HepG2 (cell line): ENCODE data around the gene ATP9A. TPM values are rescaled to one million over a fixed set of nuclear protein-coding genes. Genes with fewer than 3 reads are reported as not detected.

Experiments used
- ARHGAP35 ChIP-seq: sonication (generic); formaldehyde crosslinking; IDR thresholded peaks from 2 replicates; pipeline ENCODE4 v1.9.0; 2022; ENCODE audit warnings: mild to moderate bottlenecking, inconsistent platforms, moderate library complexity, missing genetic modification reagents, borderline replicate concordance
- ARNTL ChIP-seq: sonication (generic); formaldehyde crosslinking; IDR thresholded peaks from 2 replicates; pipeline ENCODE4 v1.4.0; 2020; ENCODE audit warnings: mild to moderate bottlenecking, missing genetic modification reagents
- ASH2L ChIP-seq: fragments of 300-600, 200-600 bp; sonication (generic); IDR thresholded peaks from 2 replicates; pipeline ENCODE4 v1.7.0; 2017; ENCODE audit warnings: low read depth, mild to moderate bottlenecking, moderate library complexity, mixed read lengths, low read length; ENCODE audit not compliant: insufficient read length
- JDP2 ChIP-seq: sonication (generic); formaldehyde crosslinking; IDR thresholded peaks from 2 replicates; pipeline ENCODE4 v1.8.1; 2022; ENCODE audit warnings: missing genetic modification reagents, borderline replicate concordance
- MAFG ChIP-seq: sonication (generic); formaldehyde crosslinking; IDR thresholded peaks from 2 replicates; pipeline ENCODE4 v1.5.1; 2020; ENCODE audit warnings: mild to moderate bottlenecking, missing genetic modification reagents
- MED13 ChIP-seq: sonication (generic); formaldehyde crosslinking; IDR thresholded peaks from 2 replicates; pipeline ENCODE4 v1.5.0; 2020; ENCODE audit warnings: missing genetic modification reagents
- MYNN ChIP-seq: sonication (generic); formaldehyde crosslinking; IDR thresholded peaks from 2 replicates; pipeline ENCODE4 v1.4.0; 2020; ENCODE audit warnings: mild to moderate bottlenecking, low read depth, missing genetic modification reagents
- NCOA2 ChIP-seq: sonication (generic); formaldehyde crosslinking; IDR thresholded peaks from 2 replicates; pipeline ENCODE4 v1.8.0; 2022; ENCODE audit warnings: inconsistent platforms
- NFRKB ChIP-seq: fragments of 450-650 bp; IDR thresholded peaks from 2 replicates; pipeline ENCODE4 v1.6.1; 2017
- SMARCE1 ChIP-seq: fragments of 450-650 bp; IDR thresholded peaks from 2 replicates; pipeline ENCODE4 v1.6.1; 2017; ENCODE audit warnings: borderline replicate concordance
- SNRNP70 ChIP-seq: fragments of 200-400 bp; formaldehyde crosslinking; IDR thresholded peaks from 2 replicates; pipeline ENCODE4 v1.6.1; 2017; ENCODE audit warnings: mild to moderate bottlenecking, low read depth, low read length, moderate library complexity
- SP5 ChIP-seq: IDR thresholded peaks from 2 replicates; pipeline ENCODE4 v1.6.1; 2016; ENCODE audit warnings: low read depth, borderline replicate concordance
- ZNF121 ChIP-seq: sonication (generic); formaldehyde crosslinking; IDR thresholded peaks from 2 replicates; pipeline ENCODE4 v1.5.0; 2020; ENCODE audit warnings: mild to moderate bottlenecking, missing genetic modification reagents
- ZNF501 ChIP-seq: sonication (generic); formaldehyde crosslinking; IDR thresholded peaks from 2 replicates; pipeline ENCODE4 v1.5.1; 2020; ENCODE audit warnings: mild to moderate bottlenecking, moderate library complexity, missing genetic modification reagents
- ZNF552 ChIP-seq: sonication (generic); formaldehyde crosslinking; IDR thresholded peaks from 2 replicates; pipeline ENCODE4 v1.9.0; 2022; ENCODE audit warnings: missing genetic modification reagents, mild to moderate bottlenecking, borderline replicate concordance
- ZNF883 ChIP-seq: sonication (generic); formaldehyde crosslinking; IDR thresholded peaks from 2 replicates; pipeline ENCODE4 v1.5.1; 2020; ENCODE audit warnings: mild to moderate bottlenecking, missing genetic modification reagents; ENCODE audit errors: not compliant biosample characterization
- ZNF891 ChIP-seq: sonication (generic); formaldehyde crosslinking; IDR thresholded peaks from 2 replicates; pipeline ENCODE4 v1.5.0; 2020; ENCODE audit warnings: mild to moderate bottlenecking, missing genetic modification reagents
- polyA plus RNA-seq, 8 experiments: library from polyadenylated mRNA; depleted of rRNA in 3 of 8; stranded (reverse) in 7 of 8; unstranded in 1 of 8; fragments of >200 nt; fragmentation: Illumina TruSeq in 4 of 8; extraction: Trizol in 4 of 8; gene quantifications; 2 replicates each; pipeline versions ENCODE4 v1.2.1 to v1.2.3, GENCODE V29; 2011 to 2016; ENCODE audit warnings: low read depth in 4 of 8, missing spikeins in 1 of 8, mixed read lengths in 1 of 8; ENCODE audit not compliant: insufficient read depth in 1 of 8
- total RNA-seq, 5 experiments: library from RNA; depleted of rRNA; stranded (reverse); fragments of >200 nt; fragmentation: Illumina TruSeq; extraction: Trizol; gene quantifications; 2 replicates each; pipeline ENCODE4 v1.2.3, GENCODE V29; 2016; ENCODE audit warnings: low read depth in 1 of 5
- TF ChIP-seq, protein P1 (sequence below): sonication (generic); formaldehyde crosslinking; IDR thresholded peaks from 2 replicates; pipeline ENCODE4 v1.5.0; 2020; ENCODE audit warnings: mild to moderate bottlenecking, missing genetic modification reagents
- TF ChIP-seq, protein P2 (sequence below): sonication (generic); formaldehyde crosslinking; IDR thresholded peaks from 2 replicates; pipeline ENCODE4 v1.4.0; 2020; ENCODE audit warnings: mild to moderate bottlenecking, missing genetic modification reagents
- TF ChIP-seq, protein P3 (sequence below), 2 experiments: sonication (generic) in 1 of 2; formaldehyde crosslinking in 1 of 2; IDR thresholded peaks; 2 replicates each; pipeline versions ENCODE4 v1.6.1 to v1.9.0; 2014 to 2022; ENCODE audit warnings: antibody characterized with exemption in 1 of 2, borderline replicate concordance in 1 of 2, inconsistent platforms in 1 of 2, low read depth in 1 of 2, missing genetic modification reagents in 1 of 2

The ATP9A gene
- total and polyA plus RNA-seq, 2 of the 13 experiments (the other 11 are each of a cell fraction or from before 2014, with no cell fraction given) = 11.8 to 18.5 TPM

DNA sequence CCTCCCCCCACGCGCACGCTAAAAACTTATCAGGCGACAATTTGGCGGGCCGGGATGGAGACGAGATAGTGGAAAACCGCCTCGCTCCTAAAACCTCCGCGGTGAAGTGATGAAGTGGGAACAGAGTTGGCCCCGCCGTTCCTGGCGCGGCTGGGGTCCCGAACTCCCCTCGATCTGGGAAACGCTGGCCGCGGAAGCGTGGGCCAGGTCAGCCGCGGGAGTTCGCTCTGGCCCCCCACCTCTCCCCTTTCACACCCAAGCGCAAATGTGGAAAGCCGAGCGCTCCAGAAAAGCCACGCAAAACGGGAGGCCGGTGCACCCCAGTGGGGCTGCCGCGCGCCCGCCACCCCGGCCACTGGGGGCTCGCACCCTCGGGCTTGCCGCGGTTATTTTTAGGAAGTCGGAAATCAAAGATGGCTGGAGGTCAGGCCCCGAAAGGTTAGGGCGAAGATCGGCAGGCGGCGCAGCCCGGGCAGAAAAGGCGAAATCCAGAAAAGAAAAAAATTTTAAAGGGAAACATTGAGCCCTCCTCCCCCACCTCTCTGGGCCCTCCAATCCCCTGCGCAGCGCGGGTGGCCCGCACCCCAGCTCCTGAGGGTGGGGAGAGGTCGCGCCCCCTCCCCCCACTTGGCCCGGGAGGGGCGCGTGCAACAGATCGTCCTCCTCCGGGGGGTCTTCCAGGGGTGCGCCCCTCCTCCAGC is 33.1 kb upstream of the ATP9A start (continued):
- TF ChIP-seq, protein P1, sequence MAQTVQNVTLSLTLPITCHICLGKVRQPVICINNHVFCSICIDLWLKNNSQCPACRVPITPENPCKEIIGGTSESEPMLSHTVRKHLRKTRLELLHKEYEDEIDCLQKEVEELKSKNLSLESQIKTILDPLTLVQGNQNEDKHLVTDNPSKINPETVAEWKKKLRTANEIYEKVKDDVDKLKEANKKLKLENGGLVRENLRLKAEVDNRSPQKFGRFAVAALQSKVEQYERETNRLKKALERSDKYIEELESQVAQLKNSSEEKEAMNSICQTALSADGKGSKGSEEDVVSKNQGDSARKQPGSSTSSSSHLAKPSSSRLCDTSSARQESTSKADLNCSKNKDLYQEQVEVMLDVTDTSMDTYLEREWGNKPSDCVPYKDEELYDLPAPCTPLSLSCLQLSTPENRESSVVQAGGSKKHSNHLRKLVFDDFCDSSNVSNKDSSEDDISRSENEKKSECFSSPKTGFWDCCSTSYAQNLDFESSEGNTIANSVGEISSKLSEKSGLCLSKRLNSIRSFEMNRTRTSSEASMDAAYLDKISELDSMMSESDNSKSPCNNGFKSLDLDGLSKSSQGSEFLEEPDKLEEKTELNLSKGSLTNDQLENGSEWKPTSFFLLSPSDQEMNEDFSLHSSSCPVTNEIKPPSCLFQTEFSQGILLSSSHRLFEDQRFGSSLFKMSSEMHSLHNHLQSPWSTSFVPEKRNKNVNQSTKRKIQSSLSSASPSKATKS (CRISPR knock-in tag) = no peak
- 0 out of 2 replicates have a peak, but pooled peaks have one; percentile 35 for TF ChIP-seq ARHGAP35 (CRISPR knock-in tag)
- no peak for TF ChIP-seq ZNF883 (CRISPR knock-in tag)
- no peak for TF ChIP-seq ZNF891 (CRISPR knock-in tag)
- TF ChIP-seq ZNF552 (CRISPR knock-in tag) = no peak
- no peak for TF ChIP-seq SP5 (CRISPR knock-in tag)
- no peak for TF ChIP-seq SMARCE1
- TF ChIP-seq, protein P2, sequence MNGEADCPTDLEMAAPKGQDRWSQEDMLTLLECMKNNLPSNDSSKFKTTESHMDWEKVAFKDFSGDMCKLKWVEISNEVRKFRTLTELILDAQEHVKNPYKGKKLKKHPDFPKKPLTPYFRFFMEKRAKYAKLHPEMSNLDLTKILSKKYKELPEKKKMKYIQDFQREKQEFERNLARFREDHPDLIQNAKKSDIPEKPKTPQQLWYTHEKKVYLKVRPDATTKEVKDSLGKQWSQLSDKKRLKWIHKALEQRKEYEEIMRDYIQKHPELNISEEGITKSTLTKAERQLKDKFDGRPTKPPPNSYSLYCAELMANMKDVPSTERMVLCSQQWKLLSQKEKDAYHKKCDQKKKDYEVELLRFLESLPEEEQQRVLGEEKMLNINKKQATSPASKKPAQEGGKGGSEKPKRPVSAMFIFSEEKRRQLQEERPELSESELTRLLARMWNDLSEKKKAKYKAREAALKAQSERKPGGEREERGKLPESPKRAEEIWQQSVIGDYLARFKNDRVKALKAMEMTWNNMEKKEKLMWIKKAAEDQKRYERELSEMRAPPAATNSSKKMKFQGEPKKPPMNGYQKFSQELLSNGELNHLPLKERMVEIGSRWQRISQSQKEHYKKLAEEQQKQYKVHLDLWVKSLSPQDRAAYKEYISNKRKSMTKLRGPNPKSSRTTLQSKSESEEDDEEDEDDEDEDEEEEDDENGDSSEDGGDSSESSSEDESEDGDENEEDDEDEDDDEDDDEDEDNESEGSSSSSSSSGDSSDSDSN (CRISPR knock-in tag) = no peak
- no peak for TF ChIP-seq SNRNP70
- 0 out of 2 replicates have a peak, but pooled peaks have one; percentile 22 for TF ChIP-seq ZNF501 (CRISPR knock-in tag)
- TF ChIP-seq, protein P3, sequence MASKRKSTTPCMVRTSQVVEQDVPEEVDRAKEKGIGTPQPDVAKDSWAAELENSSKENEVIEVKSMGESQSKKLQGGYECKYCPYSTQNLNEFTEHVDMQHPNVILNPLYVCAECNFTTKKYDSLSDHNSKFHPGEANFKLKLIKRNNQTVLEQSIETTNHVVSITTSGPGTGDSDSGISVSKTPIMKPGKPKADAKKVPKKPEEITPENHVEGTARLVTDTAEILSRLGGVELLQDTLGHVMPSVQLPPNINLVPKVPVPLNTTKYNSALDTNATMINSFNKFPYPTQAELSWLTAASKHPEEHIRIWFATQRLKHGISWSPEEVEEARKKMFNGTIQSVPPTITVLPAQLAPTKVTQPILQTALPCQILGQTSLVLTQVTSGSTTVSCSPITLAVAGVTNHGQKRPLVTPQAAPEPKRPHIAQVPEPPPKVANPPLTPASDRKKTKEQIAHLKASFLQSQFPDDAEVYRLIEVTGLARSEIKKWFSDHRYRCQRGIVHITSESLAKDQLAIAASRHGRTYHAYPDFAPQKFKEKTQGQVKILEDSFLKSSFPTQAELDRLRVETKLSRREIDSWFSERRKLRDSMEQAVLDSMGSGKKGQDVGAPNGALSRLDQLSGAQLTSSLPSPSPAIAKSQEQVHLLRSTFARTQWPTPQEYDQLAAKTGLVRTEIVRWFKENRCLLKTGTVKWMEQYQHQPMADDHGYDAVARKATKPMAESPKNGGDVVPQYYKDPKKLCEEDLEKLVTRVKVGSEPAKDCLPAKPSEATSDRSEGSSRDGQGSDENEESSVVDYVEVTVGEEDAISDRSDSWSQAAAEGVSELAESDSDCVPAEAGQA (IDR thresholded peaks at IDR 0.05; ENCODE audit: low read depth) = 0 out of 2 replicates have a peak, but pooled peaks have one; percentile 12
- TF ChIP-seq, protein P3 (CRISPR knock-in tag; IDR thresholded peaks at IDR 0.05; ENCODE audit: borderline replicate concordance) = no peak
- TF ChIP-seq NFRKB = no peak
- no peak for TF ChIP-seq MED13 (CRISPR knock-in tag)
- no peak for TF ChIP-seq NCOA2
- no peak for TF ChIP-seq ZNF121
- TF ChIP-seq ARNTL (CRISPR knock-in tag) = no peak
- no peak for TF ChIP-seq MAFG (CRISPR knock-in tag)
- no peak for TF ChIP-seq JDP2 (CRISPR knock-in tag)
- peak; percentile 30 for TF ChIP-seq ASH2L
- no peak for TF ChIP-seq MYNN (CRISPR knock-in tag)
